K562 (cell line): Measurements from ENCODE around the gene CELSR1. TPM values are rescaled to one million over a fixed set of nuclear protein-coding genes. Genes with fewer than 3 reads are reported as not detected.
"Not testable (repeated sequence)": the region's sequence is repeated elsewhere in the genome, so short reads cannot be mapped to it uniquely, and the experiment has no call there.

Source experiments
- ATAC-seq: fragments of 200-7000 bp; cut with Tn5 transposase; 3 replicates; pipeline ENCODE4 v1.9.1; 2020; ENCODE audit warnings: moderate library complexity
- BruUV-seq: library from RNA; stranded (reverse); fragments of 400-500 nt; replicated peaks from 2 replicates; lab custom pipeline; 2021; lab: Mats Ljungman, UMichigan
- CTCF ChIA-PET: fragments of 300-600 bp; formaldehyde crosslinking; extraction: SDS; loops from one replicate; lab custom pipeline; 2021; ENCODE audit warnings: low intra/inter-chr PET ratio; lab: Yijun Ruan, JAX
- POLR2A ChIA-PET: fragments of 300-600, 350-650 bp; sonication (Branson Sonifier 250); formaldehyde crosslinking; extraction: SDS; loops from one replicate; lab custom pipeline; 2021; ENCODE audit warnings: antibody characterized with exemption, inconsistent platforms; lab: Yijun Ruan, JAX
- DNase-seq, 4 experiments: peaks; one replicate each; pipeline versions ENCODE4 v3.0.0 to v3.0.0-alpha.2; 2011 to 2018; ENCODE audit warnings: low spot score in 3 of 4, mixed read lengths in 3 of 4; ENCODE audit errors: extremely low read depth in 1 of 4
- FAIRE-seq: peaks from 2 replicates; lab custom pipeline; 2011; peaks lifted over from hg19 to GRCh38; lab: Jason Lieb, UNC
- H2AFZ ChIP-seq: 2 replicates; pipeline ENCODE4 v1.6.0; 2011; ENCODE audit warnings: low read depth, low read length, control low read depth, inconsistent platforms
- H3K27ac ChIP-seq: fragments of 200-600 bp; 3 replicates; pipeline ENCODE4 v1.8.0; 2011; ENCODE audit warnings: low read depth, mild to moderate bottlenecking, control low read depth, inconsistent platforms, low read length, moderate library complexity, mixed read lengths; ENCODE audit errors: extremely low read depth
- H3K27me3 ChIP-seq, 2 experiments: fragments of 300-600 bp in 1 of 2; 2 replicates in 1 of 2; 3 replicates in 1 of 2; pipeline versions ENCODE4 v1.6.0 to v1.8.0; 2011; ENCODE audit warnings: inconsistent platforms in 2 of 2, low read length in 2 of 2, mild to moderate bottlenecking in 1 of 2, mixed read lengths in 1 of 2, moderate library complexity in 1 of 2; ENCODE audit not compliant: control insufficient read depth in 2 of 2, insufficient read depth in 2 of 2
- H3K36me3 ChIP-seq: fragments of 300-600 bp; 3 replicates; pipeline ENCODE4 v1.8.0; 2011; ENCODE audit warnings: mild to moderate bottlenecking, low read length, inconsistent platforms; ENCODE audit not compliant: control insufficient read depth, insufficient read depth
- H3K4me1 ChIP-seq, 2 experiments: fragments of 200-600 bp in 1 of 2; replicated peaks in 1 of 2; 2 replicates in 1 of 2; 3 replicates in 1 of 2; pipeline versions ENCODE4 v1.5.1 to v1.8.0; 2011; ENCODE audit warnings: inconsistent platforms in 2 of 2, low read length in 2 of 2, mild to moderate bottlenecking in 1 of 2, mixed read lengths in 1 of 2, moderate library complexity in 1 of 2; ENCODE audit not compliant: control insufficient read depth in 2 of 2, insufficient read depth in 2 of 2
- H3K4me2 ChIP-seq: 2 replicates; pipeline ENCODE4 v1.6.1; 2011; ENCODE audit warnings: low read length, control low read depth, inconsistent platforms, mixed read lengths; ENCODE audit not compliant: insufficient read depth
- H3K4me3 ChIP-seq: fragments of 200-600 bp; sonication (generic), shearing (Covaris generic); 2 replicates; pipeline ENCODE4 v1.5.1; 2016; ENCODE audit warnings: control low read depth, inconsistent platforms
- H3K79me2 ChIP-seq: fragments of 200-600 bp; 3 replicates; pipeline ENCODE4 v1.8.0; 2011; ENCODE audit warnings: low read length, inconsistent platforms; ENCODE audit not compliant: control insufficient read depth, insufficient read depth
- H3K9ac ChIP-seq, 2 experiments: 2 replicates each; pipeline versions ENCODE4 v1.6.0 to v1.6.1; 2011; ENCODE audit warnings: low read depth in 2 of 2, low read length in 2 of 2, control low read depth in 1 of 2, inconsistent platforms in 1 of 2, mild to moderate bottlenecking in 1 of 2, mixed read lengths in 1 of 2; ENCODE audit not compliant: insufficient read depth in 1 of 2
- H3K9me1 ChIP-seq: one replicate; pipeline ENCODE4 v1.6.0; 2011; ENCODE audit warnings: inconsistent platforms, mild to moderate bottlenecking, low read length, moderate library complexity; ENCODE audit not compliant: control insufficient read depth, insufficient read depth
- H3K9me3 ChIP-seq: replicated peaks from 2 replicates; pipeline ENCODE4 v1.5.1; 2011; ENCODE audit warnings: low read depth, low read length, inconsistent platforms; ENCODE audit not compliant: control insufficient read depth, insufficient read depth
- H4K20me1 ChIP-seq: replicated peaks from 2 replicates; pipeline ENCODE4 v1.6.1; 2011; ENCODE audit warnings: low read length, inconsistent platforms, mixed read lengths; ENCODE audit not compliant: control insufficient read depth, insufficient read depth
- DEAF1 ChIP-seq: fragments of 450-650 bp; formaldehyde crosslinking; IDR thresholded peaks from 2 replicates; pipeline ENCODE4 v1.4.0; 2020; ENCODE audit warnings: mild to moderate bottlenecking, moderate library complexity
- GTF2A2 ChIP-seq: IDR thresholded peaks from 2 replicates; pipeline ENCODE4 v1.6.1; 2016; ENCODE audit warnings: mild to moderate bottlenecking, missing genetic modification characterization, missing compliant biosample characterization
- OTX1 ChIP-seq: fragments of 450-650 bp; formaldehyde crosslinking; IDR thresholded peaks from 2 replicates; pipeline ENCODE4 v1.4.0; 2022; ENCODE audit warnings: mild to moderate bottlenecking
- TEAD2 ChIP-seq: fragments of 450-650 bp; IDR thresholded peaks from 2 replicates; pipeline ENCODE4 v1.6.1; 2016; ENCODE audit warnings: missing genetic modification characterization, control low read depth, missing compliant biosample characterization
- ZNF121 ChIP-seq: sonication (generic); formaldehyde crosslinking; conservative IDR thresholded peaks from 2 replicates; pipeline ENCODE4 v1.8.0; 2022; ENCODE audit warnings: missing genetic modification reagents
- ZNF134 ChIP-seq: fragments of 250-450 bp; sonication (Bioruptor Pico); conservative IDR thresholded peaks from 2 replicates; pipeline ENCODE4 v1.4.0; 2020
- ZNF140 ChIP-seq: fragments of 250-450 bp; sonication (Bioruptor Pico); IDR thresholded peaks from 2 replicates; pipeline ENCODE4 v1.8.0; 2021; ENCODE audit warnings: moderate library complexity, mild to moderate bottlenecking, inconsistent platforms
- ZNF316 ChIP-seq: fragments of 450-650 bp; IDR thresholded peaks from 2 replicates; pipeline ENCODE4 v1.6.1; 2016
- ZNF408 ChIP-seq: fragments of 250-450 bp; sonication (Bioruptor Pico); IDR thresholded peaks from 2 replicates; pipeline ENCODE4 v1.4.0; 2020; ENCODE audit warnings: low read depth, mild to moderate bottlenecking, moderate library complexity
- WGBS: fragments of 100-300 bp; shearing (Covaris generic); methylation state at CpG from one replicate; pipeline ENCODE4 v1.1.6; 2016; ENCODE audit warnings: low coverage, mixed read lengths; ENCODE audit not compliant: insufficient coverage; ENCODE audit errors: missing lambda C conversion rate; 5-methylcytosine and 5-hydroxymethylcytosine counted together
- in situ Hi-C: fragments of 300-500 bp; cut with MboI; formaldehyde crosslinking; loops from 4 replicates; pipeline ENCODE4 v1.15.0; 2018; ENCODE audit warnings: inconsistent platforms, mixed read lengths
- intact Hi-C: fragments of 100-400 bp; cut with micrococcal nuclease; formaldehyde crosslinking; loops from 2 replicates; pipeline ENCODE4 v1.14.2; 2022
- polyA plus RNA-seq, 8 experiments: library from polyadenylated mRNA; depleted of rRNA in 4 of 8; stranded (reverse) in 5 of 8; unstranded in 3 of 8; fragments of >200 nt; fragmentation: Nextera tagmentation in 2 of 8; fragmentation: Illumina TruSeq in 1 of 8; extraction: Ambion mirVana in 2 of 8; extraction: Trizol in 1 of 8; gene quantifications; 2 replicates each; pipeline versions ENCODE4 v1.2.1 to v1.2.3, GENCODE V29; 2011 to 2014; ENCODE audit warnings: inconsistent platforms in 1 of 8, missing spikeins in 1 of 8
- total RNA-seq, 7 experiments: library from RNA; depleted of rRNA in 6 of 7; stranded (reverse); fragments of >200 nt in 6 of 7; fragmentation: Illumina TruSeq in 2 of 7; extraction: Trizol in 2 of 7; gene quantifications; 2 replicates each; pipeline versions ENCODE4 v1.2.1 to v1.2.3, GENCODE V29; 2011 to 2021; ENCODE audit warnings: low replicate concordance in 1 of 7

Gene CELSR1
- total and polyA plus RNA-seq, 9 of the 15 experiments (the other 6 are each of a cell fraction or from before 2014, with no cell fraction given): under 0.01 to 0.09 TPM; not detected in 7

- intact Hi-C loops, H3K9me1 ChIP-seq, BruUV-seq, DNase-seq, H3K4me1 ChIP-seq, H4K20me1 ChIP-seq, FAIRE-seq, H3K9me3 ChIP-seq, ATAC-seq, CTCF ChIA-PET, POLR2A ChIA-PET, H3K4me3 ChIP-seq, H3K36me3 ChIP-seq, in situ Hi-C loops, H3K27ac ChIP-seq: not testable (repeated sequence)
- H3K27me3 ChIP-seq: peaks cover 13 to 66% of the 10 kb centered on the region in 2 experiments; a peak in 4 of 5 replicates
- TF ChIP-seq ZNF121: 0 out of 2 replicates have a peak, but pooled peaks have one; percentile 17
- TF ChIP-seq, all 486 proteins: peak for 1; not testable (repeated sequence) for 485
- WGBS: 0% methylated on average over 3 of the region's 5 CpGs
- not testable (repeated sequence) for H3K9ac ChIP-seq, H3K4me2 ChIP-seq, H2AFZ ChIP-seq, H3K79me2 ChIP-seq
Measured at GRCh38 chr22:46397049-46397448, 140.4 kb downstream of the CELSR1 start.

GRCh38 chr22:46395145-46395544, 142.3 kb downstream of the CELSR1 start:
- intact Hi-C loops: no loop called here
- Histone ChIP-seq H3K4me1 (peaks cover 0 to 19% of the 10 kb centered on the region in 2 experiments; a peak in 2 of 5 replicates), H4K20me1 (no peaks in the 10 kb centered on the region), H3K9me1 (no peaks in the 10 kb centered on the region), H3K27ac (no peak overlapping the region), H3K4me2 (no peak overlapping the region), H3K27me3 (peaks cover 13 to 81% of the 10 kb centered on the region in 2 experiments; a peak in 4 of 5 replicates), H3K9ac (no peak overlapping the region), H2AFZ (no peak overlapping the region), H3K9me3 (no peaks in the 10 kb centered on the region), H3K79me2 (no peaks in the 10 kb centered on the region), H3K36me3 (no peaks in the 10 kb centered on the region), H3K4me3 (no peak overlapping the region)
- ATAC-seq (no peak), DNase-seq (no peak), FAIRE-seq (no peak)
- in situ Hi-C loops: no loop called here
- ChIA-PET POLR2A (interaction anchor here (0.5 kb wide), 1 partner anchor 275 kb away, joined by 3 read pairs; no protein-coding TSS in a partner anchor), CTCF (no interaction called here)
- no TSS peak for BruUV-seq
- 5% methylated on average over 6 of the region's 13 CpGs for WGBS
- no peak for TF ChIP-seq OTX1
- TF ChIP-seq ZNF134: no peak
- TF ChIP-seq ZNF316: no peak
- TF ChIP-seq ZNF140 (CRISPR knock-in tag): no peak
- TF ChIP-seq ZNF408 (CRISPR knock-in tag): no peak
- no peak for TF ChIP-seq GTF2A2
- TF ChIP-seq DEAF1 (CRISPR knock-in tag): no peak
- no peak for TF ChIP-seq TEAD2 (tag)
